Measurements from ENCODE around the gene RET.

- TF ChIP-seq POLR2AphosphoS5 (IDR thresholded peaks at IDR 0.05) (no peak), EP300 (IDR thresholded peaks at IDR 0.05) (no peak)
These were observed 53.9 kb downstream of the RET start for GRCh38 chr10:43130770-43131171.
